ENCODE results near the gene AKR7A3. TPM values are rescaled to one million over a fixed set of nuclear protein-coding genes. Genes with fewer than 3 reads are reported as not detected.
"Not testable (repeated sequence)": the region's sequence is repeated elsewhere in the genome, so short reads cannot be mapped to it uniquely, and the experiment has no call there.

Gene AKR7A3
- total RNA-seq (2021): 1.9 and 2.6 TPM in 2 replicates
- Bru-seq, nascent RNA: percentile 53 among the genes with signal in this experiment
- percentile 62 among the genes with signal in this experiment for BruChase-seq, experiment 1, labeled RNA remaining after a 2-hour chase
- percentile 61 among the genes with signal in this experiment for BruChase-seq, experiment 2, labeled RNA remaining after a 6-hour chase
- long read RNA-seq: 0 reads

GRCh38 chr1:19288324-19289241, at the start of gene AKR7A3:
Gene AKR7A3, minus strand, starts transcription at chr1:19288770. Its CDS starts 61 bp downstream, at chr1:19288709.
- CTCF ChIA-PET; H3K4me3 ChIP-seq (ENCODE audit: low read depth, low read length, poor library complexity, severe bottlenecking); H3K27ac ChIP-seq (ENCODE audit: low read depth, low read length, poor library complexity, severe bottlenecking); BruUV-seq (replicated peaks); H3K4me1 ChIP-seq (ENCODE audit: insufficient read depth, low read length, poor library complexity, severe bottlenecking); H3K36me3 ChIP-seq (ENCODE audit: insufficient read depth, low read length, poor library complexity, severe bottlenecking); H3K27me3 ChIP-seq (replicated peaks; ENCODE audit: insufficient read depth, low read depth, low read length, poor library complexity); intact Hi-C loops (cut with micrococcal nuclease; ENCODE audit: unreplicated experiment); POLR2A ChIA-PET (ENCODE audit: low non-redundant PET): not testable (repeated sequence)
- DNase-seq (ENCODE audit: low spot score): peak; percentile 26
- peaks cover 11% of the 10 kb centered on the region for H3K9me3 ChIP-seq (ENCODE audit: low read depth, low read length, poor library complexity, severe bottlenecking)

GRCh38 chr1:19338323-19338762, 49.8 kb upstream of the AKR7A3 start:
- no peaks in the 10 kb centered on the region for H3K36me3 ChIP-seq (ENCODE audit: insufficient read depth, low read length, poor library complexity, severe bottlenecking)
- CTCF ChIA-PET: no interaction called here

GRCh38 chr1:19337289-19337688, 48.7 kb upstream of the AKR7A3 start:
- intact Hi-C loops (cut with micrococcal nuclease; ENCODE audit: unreplicated experiment): no loop called here

More at GRCh38 chr1:19338323-19338762, 49.8 kb upstream of the AKR7A3 start:
- intact Hi-C loops (cut with micrococcal nuclease; ENCODE audit: unreplicated experiment): no loop called here
- H3K4me3 ChIP-seq (ENCODE audit: low read depth, low read length, poor library complexity, severe bottlenecking): no peak overlapping the region
- H3K9me3 ChIP-seq (ENCODE audit: low read depth, low read length, poor library complexity, severe bottlenecking): no peaks in the 10 kb centered on the region
- no peak for TF ChIP-seq EZH2 (IDR thresholded peaks at IDR 0.05; ENCODE audit: borderline replicate concordance, low read depth, low read length, poor library complexity, severe bottlenecking)
- no peak overlapping the region for H3K27ac ChIP-seq (ENCODE audit: low read depth, low read length, poor library complexity, severe bottlenecking)
- H3K27me3 ChIP-seq (replicated peaks; ENCODE audit: insufficient read depth, low read depth, low read length, poor library complexity): no peaks in the 10 kb centered on the region
- H3K4me1 ChIP-seq (ENCODE audit: insufficient read depth, low read length, poor library complexity, severe bottlenecking): no peaks in the 10 kb centered on the region
- BruUV-seq (replicated peaks): no TSS peak
- POLR2A ChIA-PET (ENCODE audit: low non-redundant PET): no interaction called here
- no peak for DNase-seq (ENCODE audit: low spot score)

More at GRCh38 chr1:19337289-19337688, 48.7 kb upstream of the AKR7A3 start:
- POLR2A ChIA-PET (ENCODE audit: low non-redundant PET): no interaction called here
- Histone ChIP-seq H3K9me3 (ENCODE audit: low read depth, low read length, poor library complexity, severe bottlenecking) (no peaks in the 10 kb centered on the region), H3K4me1 (ENCODE audit: insufficient read depth, low read length, poor library complexity, severe bottlenecking) (no peaks in the 10 kb centered on the region), H3K27ac (ENCODE audit: low read depth, low read length, poor library complexity, severe bottlenecking) (no peak overlapping the region), H3K4me3 (ENCODE audit: low read depth, low read length, poor library complexity, severe bottlenecking) (no peak overlapping the region), H3K36me3 (ENCODE audit: insufficient read depth, low read length, poor library complexity, severe bottlenecking) (no peaks in the 10 kb centered on the region), H3K27me3 (replicated peaks; ENCODE audit: insufficient read depth, low read depth, low read length, poor library complexity) (no peaks in the 10 kb centered on the region)
- BruUV-seq (replicated peaks): no TSS peak
- CTCF ChIA-PET: no interaction called here
- TF ChIP-seq EZH2 (IDR thresholded peaks at IDR 0.05; ENCODE audit: borderline replicate concordance, low read depth, low read length, poor library complexity, severe bottlenecking): no peak
- no peak for TF ChIP-seq CTCF (conservative IDR thresholded peaks at IDR 0.05; ENCODE audit: low read depth, low read length)
- DNase-seq (ENCODE audit: low spot score): no peak

Measured in A673 (cell line).